ENCODE data around the gene CNEP1R1. TPM values are rescaled to one million over a fixed set of nuclear protein-coding genes. Genes with fewer than 3 reads are reported as not detected.

Gene CNEP1R1
- total and polyA plus RNA-seq, 5 donors = 14.1 to 20.6 (median 17.7) TPM

DNA sequence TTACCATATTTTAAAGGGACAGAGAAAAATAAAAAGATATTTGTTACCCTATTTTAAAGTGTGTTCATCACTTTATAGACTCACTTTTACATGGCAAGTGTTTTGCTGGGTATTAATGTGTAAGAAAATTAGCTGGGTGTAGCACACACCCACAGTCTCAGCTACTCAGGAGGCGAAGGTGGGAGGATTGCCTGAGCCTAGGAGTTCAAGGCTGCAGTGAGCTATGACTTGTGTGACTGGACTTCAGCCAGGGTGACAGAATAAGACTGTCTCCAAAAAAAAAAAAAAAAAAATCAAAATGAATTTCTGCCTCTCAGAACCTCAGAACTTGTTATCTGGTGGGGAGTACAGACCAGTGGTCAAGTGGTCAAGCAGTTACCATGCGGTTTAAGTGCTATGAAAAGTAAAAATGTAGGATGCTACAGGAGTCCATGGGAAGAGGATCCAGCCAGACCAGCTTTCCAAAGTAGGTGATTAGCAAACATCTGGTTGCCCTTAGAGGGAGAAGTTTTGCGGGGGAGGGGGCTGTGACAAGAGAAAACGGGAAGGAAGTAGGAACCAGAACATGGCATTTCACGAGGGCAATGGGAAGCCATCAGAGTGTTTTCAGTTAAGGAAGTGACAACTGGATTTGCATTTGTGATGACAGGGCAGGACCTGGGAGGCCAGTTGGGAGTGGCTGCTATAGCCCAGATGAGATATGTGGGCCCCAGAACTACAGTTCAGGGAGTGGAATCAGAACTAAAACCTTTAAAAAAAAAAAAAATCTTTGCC is 13.9 kb downstream of the CNEP1R1 start:
- no peaks in the 10 kb centered on the region for H3K27me3 ChIP-seq (ENCODE audit: control insufficient read depth, insufficient read depth)
- no peaks in the 10 kb centered on the region for H3K9me3 ChIP-seq (ENCODE audit: control insufficient read depth, low read length)
- H3K4me3 ChIP-seq (ENCODE audit: low read length) = no peak overlapping the region
- DNase-seq (peak; percentile 47 to 71 (median 51)), ATAC-seq (peak; percentile 75)
- no peaks in the 10 kb centered on the region for H3K4me1 ChIP-seq (ENCODE audit: control insufficient read depth, insufficient read depth, low read length)
- no peak overlapping the region for H3K27ac ChIP-seq (ENCODE audit: low read length)
- 58% methylated on average over 5 of the region's 5 CpGs for WGBS
- intact Hi-C loops (cut with DNase I) = no loop called here

DNA sequence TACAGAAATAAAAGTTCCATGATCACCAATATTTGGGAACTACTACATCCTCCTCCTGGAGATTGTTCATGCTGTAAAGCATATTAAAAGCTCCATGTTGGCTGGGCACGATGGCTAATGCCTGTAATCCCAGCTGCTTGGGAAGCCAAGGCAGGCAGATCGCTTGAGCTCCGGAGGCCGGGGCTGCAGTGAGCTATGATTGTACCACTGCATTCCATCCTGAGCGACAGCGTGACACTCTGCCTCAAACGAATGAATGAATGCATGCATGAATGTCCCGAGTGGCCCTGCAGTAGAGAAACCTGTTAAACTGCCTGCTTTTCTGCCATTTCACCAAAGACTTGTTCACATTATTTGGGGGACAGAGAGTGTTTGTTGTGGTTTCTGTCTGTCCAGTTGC is 15.0 kb downstream of the CNEP1R1 start:
- intact Hi-C loops (cut with DNase I) = no loop called here
- no peak for DNase-seq
- no peaks in the 10 kb centered on the region for H3K4me1 ChIP-seq (ENCODE audit: control insufficient read depth, insufficient read depth, low read length)
- no peaks in the 10 kb centered on the region for H3K27me3 ChIP-seq (ENCODE audit: control insufficient read depth, insufficient read depth)
- no peak for ATAC-seq
- no peaks in the 10 kb centered on the region for H3K9me3 ChIP-seq (ENCODE audit: control insufficient read depth, low read length)
- H3K4me3 ChIP-seq (ENCODE audit: low read length) = no peak overlapping the region
- no peak overlapping the region for H3K27ac ChIP-seq (ENCODE audit: low read length)
- 75% methylated on average over 8 of the region's 8 CpGs for WGBS

DNA sequence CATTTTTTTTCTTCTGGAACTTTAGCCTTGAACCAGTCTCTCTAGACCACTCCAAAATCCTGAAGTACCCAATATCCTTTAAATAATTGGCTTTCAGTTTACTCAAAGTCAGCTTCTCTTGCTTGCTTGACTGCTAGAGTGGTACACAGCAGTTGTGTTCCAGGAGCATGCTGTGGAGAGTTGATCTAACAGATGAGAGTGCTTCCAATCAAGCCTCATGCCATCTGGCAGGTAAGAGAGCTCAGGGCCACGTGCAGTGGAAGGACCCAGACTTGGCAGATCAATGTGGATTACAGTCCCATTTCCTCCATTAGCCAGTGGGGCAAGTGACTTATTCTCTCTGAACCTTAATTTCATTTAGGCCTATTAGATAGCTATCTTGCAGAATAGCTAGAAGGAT is 15.7 kb downstream of the CNEP1R1 start:
- DNase-seq = no peak
- Histone ChIP-seq H3K9me3 (ENCODE audit: control insufficient read depth, low read length) (no peaks in the 10 kb centered on the region), H3K27ac (ENCODE audit: low read length) (no peak overlapping the region), H3K4me3 (ENCODE audit: low read length) (no peak overlapping the region), H3K27me3 (ENCODE audit: control insufficient read depth, insufficient read depth) (no peaks in the 10 kb centered on the region), H3K4me1 (ENCODE audit: control insufficient read depth, insufficient read depth, low read length) (no peaks in the 10 kb centered on the region)
- 49% methylated on average over 1 of the region's 1 CpG for WGBS
- intact Hi-C loops (cut with DNase I) = no loop called here
- no peak for ATAC-seq

DNA sequence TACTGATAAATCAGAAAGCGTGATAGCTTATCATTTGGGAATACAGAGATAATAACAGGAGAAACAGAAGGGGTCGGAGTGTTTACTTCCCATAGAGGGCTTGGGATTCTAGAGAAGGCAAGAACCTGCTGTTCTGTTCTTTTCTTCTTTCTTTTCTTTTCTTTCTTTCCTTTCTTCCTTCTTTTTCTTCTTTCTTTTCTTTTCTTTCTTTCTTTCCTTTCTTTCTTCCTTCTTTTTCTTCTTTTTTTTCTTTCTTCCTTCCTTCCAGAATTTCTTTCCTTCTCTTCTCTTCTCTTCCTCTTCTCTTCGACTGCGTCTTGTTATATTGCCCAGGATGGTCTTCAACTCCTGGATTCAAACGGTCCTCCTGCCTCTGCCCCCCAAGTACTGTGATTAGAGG is 18.3 kb downstream of the CNEP1R1 start:
- Histone ChIP-seq H3K4me3 (ENCODE audit: low read length) (no peak overlapping the region), H3K27me3 (ENCODE audit: control insufficient read depth, insufficient read depth) (no peaks in the 10 kb centered on the region), H3K27ac (ENCODE audit: low read length) (no peak overlapping the region), H3K9me3 (ENCODE audit: control insufficient read depth, low read length) (no peaks in the 10 kb centered on the region), H3K4me1 (ENCODE audit: control insufficient read depth, insufficient read depth, low read length) (no peaks in the 10 kb centered on the region)
- WGBS = 76% methylated on average over 5 of the region's 5 CpGs
- no peak for ATAC-seq
- DNase-seq = no peak
- intact Hi-C loops (cut with DNase I) = no loop called here

DNA sequence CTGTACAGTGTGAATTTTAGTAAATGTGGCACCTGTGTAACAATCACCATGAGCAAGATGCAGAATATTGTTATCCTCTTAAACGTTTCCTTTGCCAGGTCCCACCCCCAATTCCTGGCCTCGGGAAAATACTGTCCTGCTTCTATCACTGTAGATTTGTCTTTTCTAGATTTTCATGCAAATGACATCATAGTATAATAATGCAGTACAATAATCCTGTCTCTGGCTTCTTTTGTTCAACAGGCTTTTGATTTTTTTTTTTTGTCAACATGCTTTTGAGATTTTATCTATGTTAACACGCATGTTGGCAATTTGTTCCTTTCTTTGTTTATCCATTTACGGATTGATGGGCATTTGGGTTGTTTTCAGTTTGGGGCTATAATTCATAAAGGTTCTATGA is 20.4 kb downstream of the CNEP1R1 start:
- Histone ChIP-seq H3K27ac (ENCODE audit: low read length) (no peak overlapping the region), H3K4me3 (ENCODE audit: low read length) (no peak overlapping the region), H3K9me3 (ENCODE audit: control insufficient read depth, low read length) (no peaks in the 10 kb centered on the region), H3K27me3 (ENCODE audit: control insufficient read depth, insufficient read depth) (no peaks in the 10 kb centered on the region), H3K4me1 (ENCODE audit: control insufficient read depth, insufficient read depth, low read length) (no peaks in the 10 kb centered on the region)
- ATAC-seq (no peak), DNase-seq (no peak)
- whole genome bisulfite sequencing = 42% methylated on average over 4 of the region's 4 CpGs
- intact Hi-C loops (cut with DNase I) = no loop called here

DNA sequence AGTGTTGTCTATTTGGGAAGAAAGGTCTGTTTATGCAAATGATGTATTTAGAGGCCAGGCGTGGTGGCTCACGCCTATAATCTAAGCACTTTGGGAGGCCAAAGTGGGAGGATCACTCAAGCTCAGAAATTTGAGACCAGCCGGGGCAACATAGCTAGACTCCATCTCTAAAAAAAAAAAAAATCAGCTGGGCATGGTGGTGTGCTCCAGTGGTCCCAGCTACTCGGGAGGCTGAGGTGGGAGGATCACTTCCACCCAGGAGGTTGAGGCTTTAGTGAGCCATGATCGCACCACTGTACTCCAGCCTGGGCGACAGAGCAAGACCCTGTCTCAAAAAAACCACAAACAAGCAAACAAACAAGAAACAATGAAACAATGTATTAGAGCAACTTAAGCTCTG is 21.8 kb downstream of the CNEP1R1 start:
- intact Hi-C loops (cut with DNase I) = no loop called here
- Histone ChIP-seq H3K4me1 (ENCODE audit: control insufficient read depth, insufficient read depth, low read length) (no peaks in the 10 kb centered on the region), H3K27ac (ENCODE audit: low read length) (no peak overlapping the region), H3K4me3 (ENCODE audit: low read length) (no peak overlapping the region), H3K9me3 (ENCODE audit: control insufficient read depth, low read length) (no peaks in the 10 kb centered on the region), H3K27me3 (ENCODE audit: control insufficient read depth, insufficient read depth) (no peaks in the 10 kb centered on the region)
- 83% methylated on average over 6 of the region's 6 CpGs for WGBS
- DNase-seq (no peak), ATAC-seq (no peak)

GRCh38 chr16:50047864-50048263 is 22.8 kb downstream of the CNEP1R1 start:
- no peak overlapping the region for H3K4me3 ChIP-seq (ENCODE audit: low read length)
- H3K4me1 ChIP-seq (ENCODE audit: control insufficient read depth, insufficient read depth, low read length) = no peaks in the 10 kb centered on the region
- 78% methylated on average over 2 of the region's 2 CpGs for WGBS
- intact Hi-C loops (cut with DNase I) = no loop called here
- no peaks in the 10 kb centered on the region for H3K9me3 ChIP-seq (ENCODE audit: control insufficient read depth, low read length)
- DNase-seq (no peak), ATAC-seq (no peak)
- H3K27ac ChIP-seq (ENCODE audit: low read length) = no peak overlapping the region
- H3K27me3 ChIP-seq (ENCODE audit: control insufficient read depth, insufficient read depth) = no peaks in the 10 kb centered on the region

DNA sequence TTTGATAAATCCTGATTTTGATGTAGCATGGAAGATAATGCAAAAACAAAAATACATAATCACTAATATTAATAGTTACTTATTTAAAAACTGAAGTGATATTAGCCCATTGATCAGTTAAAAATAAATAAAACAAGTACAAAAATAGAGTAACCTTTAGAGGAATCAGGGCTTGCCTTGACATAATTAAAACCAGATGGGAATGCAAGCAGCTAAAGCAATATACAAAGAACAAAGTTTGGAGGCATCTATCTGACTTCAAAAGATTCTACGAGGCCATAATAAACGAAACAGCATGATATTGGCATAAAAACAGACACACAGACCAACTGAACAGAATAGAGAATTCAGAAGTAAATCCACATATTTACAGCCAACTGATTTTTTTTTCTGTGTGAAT is 25.8 kb downstream of the CNEP1R1 start:
- Histone ChIP-seq H3K27me3 (ENCODE audit: control insufficient read depth, insufficient read depth) (no peaks in the 10 kb centered on the region), H3K4me3 (ENCODE audit: low read length) (no peak overlapping the region), H3K27ac (ENCODE audit: low read length) (no peak overlapping the region), H3K9me3 (ENCODE audit: control insufficient read depth, low read length) (no peaks in the 10 kb centered on the region), H3K4me1 (ENCODE audit: control insufficient read depth, insufficient read depth, low read length) (no peaks in the 10 kb centered on the region)
- DNase-seq (no peak), ATAC-seq (no peak)
- intact Hi-C loops (cut with DNase I) = no loop called here
- 73% methylated on average over 2 of the region's 2 CpGs for WGBS

DNA sequence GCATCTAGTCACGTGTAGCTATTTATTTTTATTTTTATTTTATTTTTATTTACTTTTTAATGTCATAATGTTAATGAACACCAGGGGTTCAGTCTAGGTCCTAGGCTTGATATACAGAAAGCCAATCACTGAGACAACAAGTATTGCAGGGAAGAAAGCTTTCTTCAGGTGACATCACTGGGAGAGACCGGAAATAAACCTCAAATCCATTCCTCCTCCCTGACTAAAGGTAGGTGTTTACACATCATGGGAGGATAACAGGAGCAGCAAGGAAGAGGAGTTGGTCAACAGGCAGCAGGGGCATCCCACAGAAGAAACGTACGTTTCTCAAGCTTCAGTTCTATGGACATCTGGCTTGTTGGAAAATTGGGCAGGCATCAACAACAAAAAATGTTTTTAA is 31.2 kb downstream of the CNEP1R1 start:
- Histone ChIP-seq H3K27ac (ENCODE audit: low read length) (no peak overlapping the region), H3K4me1 (ENCODE audit: control insufficient read depth, insufficient read depth, low read length) (no peaks in the 10 kb centered on the region), H3K4me3 (ENCODE audit: low read length) (no peak overlapping the region), H3K9me3 (ENCODE audit: control insufficient read depth, low read length) (peaks cover 2% of the 10 kb centered on the region), H3K27me3 (ENCODE audit: control insufficient read depth, insufficient read depth) (no peaks in the 10 kb centered on the region)
- intact Hi-C loops (cut with DNase I) = no loop called here
- 91% methylated on average over 4 of the region's 4 CpGs for WGBS
- DNase-seq (no peak), ATAC-seq (no peak)

DNA sequence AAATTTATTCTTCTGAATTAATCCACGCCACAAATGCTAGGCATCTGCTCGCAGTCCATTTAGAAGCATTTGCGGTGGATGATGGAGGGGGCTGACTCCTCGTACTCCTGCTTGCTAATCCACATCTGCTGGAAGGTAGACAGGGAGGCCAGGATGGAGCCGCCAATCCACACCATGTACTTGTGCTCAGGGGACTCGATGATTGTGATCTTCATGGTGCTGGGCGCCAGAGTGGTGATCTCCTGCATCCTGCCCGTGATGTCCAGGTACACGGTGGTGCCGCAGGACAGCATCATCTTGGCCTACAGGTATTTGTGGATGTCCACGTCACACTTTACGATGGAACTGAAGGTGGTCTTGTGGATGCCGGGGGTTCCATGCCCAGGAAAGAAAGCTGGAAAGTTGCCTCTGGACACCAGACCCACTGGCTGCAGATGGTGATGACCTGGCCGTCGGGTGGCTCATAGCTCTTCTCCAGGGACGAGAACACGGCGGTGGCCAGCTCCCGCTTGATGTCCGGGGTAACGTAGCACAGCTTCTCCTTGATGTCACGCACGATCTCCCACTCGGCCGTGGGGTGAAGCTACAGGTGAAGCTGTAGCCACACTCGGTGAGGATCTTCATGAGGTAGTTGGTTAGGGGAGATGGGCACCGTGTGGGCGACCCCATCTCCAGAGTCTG is 33.2 kb downstream of the CNEP1R1 start:
- WGBS = 91% methylated on average over 28 of the region's 28 CpGs
- DNase-seq (no peak), ATAC-seq (no peak)
- H3K4me3 ChIP-seq (ENCODE audit: low read length) = no peak overlapping the region
- H3K27ac ChIP-seq (ENCODE audit: low read length) = no peak overlapping the region
- intact Hi-C loops (cut with DNase I) = no loop called here
- H3K9me3 ChIP-seq (ENCODE audit: control insufficient read depth, low read length) = peaks cover 2% of the 10 kb centered on the region
- no peaks in the 10 kb centered on the region for H3K4me1 ChIP-seq (ENCODE audit: control insufficient read depth, insufficient read depth, low read length)
- H3K27me3 ChIP-seq (ENCODE audit: control insufficient read depth, insufficient read depth) = no peaks in the 10 kb centered on the region

GRCh38 chr16:50059111-50059510 is 34.1 kb downstream of the CNEP1R1 start:
- ATAC-seq (no peak), DNase-seq (no peak)
- intact Hi-C loops (cut with DNase I) = no loop called here
- H3K27me3 ChIP-seq (ENCODE audit: control insufficient read depth, insufficient read depth) = no peaks in the 10 kb centered on the region
- peaks cover 2% of the 10 kb centered on the region for H3K9me3 ChIP-seq (ENCODE audit: control insufficient read depth, low read length)
- no peak overlapping the region for H3K4me3 ChIP-seq (ENCODE audit: low read length)
- H3K27ac ChIP-seq (ENCODE audit: low read length) = no peak overlapping the region
- 87% methylated on average over 10 of the region's 10 CpGs for WGBS
- no peaks in the 10 kb centered on the region for H3K4me1 ChIP-seq (ENCODE audit: control insufficient read depth, insufficient read depth, low read length)
